Panc1 (cell line): Measurements from ENCODE around the gene PBRM1.

Experiments used
- POLR2AphosphoS5 ChIP-seq: IDR thresholded peaks from 2 replicates; pipeline ENCODE4 v1.6.1; 2012; ENCODE audit warnings: mild to moderate bottlenecking, low read depth, low read length, moderate library complexity
- SIN3A ChIP-seq: IDR thresholded peaks from 2 replicates; pipeline ENCODE4 v1.6.1; 2012; ENCODE audit warnings: low read depth, mild to moderate bottlenecking, low read length, moderate library complexity, borderline replicate concordance; ENCODE audit not compliant: insufficient read depth
- TF ChIP-seq, protein P1 (sequence below): fragments of 450-650 bp; IDR thresholded peaks from 2 replicates; pipeline ENCODE4 v1.5.1; 2017; ENCODE audit warnings: mild to moderate bottlenecking
- TF ChIP-seq, protein P2 (sequence below), 2 experiments: IDR thresholded peaks; 2 replicates each; pipeline ENCODE4 v1.6.1; 2011 to 2012; ENCODE audit warnings: low read depth in 2 of 2, control low read depth in 1 of 2, low read length in 1 of 2, mild to moderate bottlenecking in 1 of 2, moderate library complexity in 1 of 2; ENCODE audit not compliant: insufficient read depth in 1 of 2

DNA sequence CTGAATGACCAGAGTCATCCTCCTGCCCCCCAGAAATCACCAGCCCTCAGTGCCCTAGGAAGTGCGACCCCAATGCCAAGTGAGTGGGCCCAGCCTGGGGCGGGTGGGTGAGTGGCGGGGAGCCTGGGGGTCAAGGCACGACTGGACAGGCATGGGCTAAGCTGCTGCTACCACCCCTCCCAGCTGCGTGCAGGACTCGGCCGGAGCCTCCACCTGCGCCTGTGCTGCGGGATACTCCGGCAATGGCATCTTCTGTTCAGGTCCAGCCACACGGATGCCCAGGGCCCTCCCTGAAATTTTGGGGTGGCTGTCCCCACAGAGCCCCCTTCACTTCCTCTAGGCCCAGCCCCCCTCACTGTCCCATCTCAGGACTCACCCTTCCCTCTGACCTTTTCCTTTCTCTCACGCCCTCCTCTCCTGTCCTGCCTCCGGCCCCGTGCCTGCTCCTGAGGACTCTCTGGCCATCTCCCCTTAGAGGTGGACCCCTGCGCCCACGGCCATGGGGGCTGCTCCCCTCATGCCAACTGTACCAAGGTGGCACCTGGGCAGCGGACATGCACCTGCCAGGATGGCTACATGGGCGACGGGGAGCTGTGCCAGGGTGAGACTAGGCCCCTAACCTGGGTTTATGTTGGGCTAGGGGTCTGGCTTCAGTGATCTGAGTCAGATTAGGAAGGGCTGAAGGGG, 169.1 kb downstream of the PBRM1 start:
- TF ChIP-seq, protein P1, sequence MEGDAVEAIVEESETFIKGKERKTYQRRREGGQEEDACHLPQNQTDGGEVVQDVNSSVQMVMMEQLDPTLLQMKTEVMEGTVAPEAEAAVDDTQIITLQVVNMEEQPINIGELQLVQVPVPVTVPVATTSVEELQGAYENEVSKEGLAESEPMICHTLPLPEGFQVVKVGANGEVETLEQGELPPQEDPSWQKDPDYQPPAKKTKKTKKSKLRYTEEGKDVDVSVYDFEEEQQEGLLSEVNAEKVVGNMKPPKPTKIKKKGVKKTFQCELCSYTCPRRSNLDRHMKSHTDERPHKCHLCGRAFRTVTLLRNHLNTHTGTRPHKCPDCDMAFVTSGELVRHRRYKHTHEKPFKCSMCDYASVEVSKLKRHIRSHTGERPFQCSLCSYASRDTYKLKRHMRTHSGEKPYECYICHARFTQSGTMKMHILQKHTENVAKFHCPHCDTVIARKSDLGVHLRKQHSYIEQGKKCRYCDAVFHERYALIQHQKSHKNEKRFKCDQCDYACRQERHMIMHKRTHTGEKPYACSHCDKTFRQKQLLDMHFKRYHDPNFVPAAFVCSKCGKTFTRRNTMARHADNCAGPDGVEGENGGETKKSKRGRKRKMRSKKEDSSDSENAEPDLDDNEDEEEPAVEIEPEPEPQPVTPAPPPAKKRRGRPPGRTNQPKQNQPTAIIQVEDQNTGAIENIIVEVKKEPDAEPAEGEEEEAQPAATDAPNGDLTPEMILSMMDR: no peak
- TF ChIP-seq POLR2AphosphoS5 (no peak), SIN3A (no peak)
- TF ChIP-seq, protein P2, sequence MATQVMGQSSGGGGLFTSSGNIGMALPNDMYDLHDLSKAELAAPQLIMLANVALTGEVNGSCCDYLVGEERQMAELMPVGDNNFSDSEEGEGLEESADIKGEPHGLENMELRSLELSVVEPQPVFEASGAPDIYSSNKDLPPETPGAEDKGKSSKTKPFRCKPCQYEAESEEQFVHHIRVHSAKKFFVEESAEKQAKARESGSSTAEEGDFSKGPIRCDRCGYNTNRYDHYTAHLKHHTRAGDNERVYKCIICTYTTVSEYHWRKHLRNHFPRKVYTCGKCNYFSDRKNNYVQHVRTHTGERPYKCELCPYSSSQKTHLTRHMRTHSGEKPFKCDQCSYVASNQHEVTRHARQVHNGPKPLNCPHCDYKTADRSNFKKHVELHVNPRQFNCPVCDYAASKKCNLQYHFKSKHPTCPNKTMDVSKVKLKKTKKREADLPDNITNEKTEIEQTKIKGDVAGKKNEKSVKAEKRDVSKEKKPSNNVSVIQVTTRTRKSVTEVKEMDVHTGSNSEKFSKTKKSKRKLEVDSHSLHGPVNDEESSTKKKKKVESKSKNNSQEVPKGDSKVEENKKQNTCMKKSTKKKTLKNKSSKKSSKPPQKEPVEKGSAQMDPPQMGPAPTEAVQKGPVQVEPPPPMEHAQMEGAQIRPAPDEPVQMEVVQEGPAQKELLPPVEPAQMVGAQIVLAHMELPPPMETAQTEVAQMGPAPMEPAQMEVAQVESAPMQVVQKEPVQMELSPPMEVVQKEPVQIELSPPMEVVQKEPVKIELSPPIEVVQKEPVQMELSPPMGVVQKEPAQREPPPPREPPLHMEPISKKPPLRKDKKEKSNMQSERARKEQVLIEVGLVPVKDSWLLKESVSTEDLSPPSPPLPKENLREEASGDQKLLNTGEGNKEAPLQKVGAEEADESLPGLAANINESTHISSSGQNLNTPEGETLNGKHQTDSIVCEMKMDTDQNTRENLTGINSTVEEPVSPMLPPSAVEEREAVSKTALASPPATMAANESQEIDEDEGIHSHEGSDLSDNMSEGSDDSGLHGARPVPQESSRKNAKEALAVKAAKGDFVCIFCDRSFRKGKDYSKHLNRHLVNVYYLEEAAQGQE (IDR thresholded peaks at IDR 0.05; ENCODE audit: insufficient read depth in 1 of 2, low read depth in 2 of 2, low read length in 1 of 2): no peak
